Common myeloid progenitor, CD34-positive (primary cell): Measurements from ENCODE around the gene EFNA2. TPM values are rescaled to one million over a fixed set of nuclear protein-coding genes. Genes with fewer than 3 reads are reported as not detected.
A peak's percentile ranks its signal among the peaks of the same experiment; 100 is the strongest.

Source experiments
- CTCF ChIA-PET: fragments of 350-600 bp; sonication (Branson Sonifier 250); formaldehyde crosslinking; loops from one replicate; lab custom pipeline; 2021; ENCODE audit warnings: antibody characterized with exemption; lab: Charles Lee
- POLR2A ChIA-PET: fragments of 350-600 bp; sonication (Branson Sonifier 250); formaldehyde crosslinking; loops from one replicate; lab custom pipeline; 2021; ENCODE audit warnings: antibody characterized with exemption; lab: Charles Lee
- DNase-seq, 3 donors: peaks; one replicate each; pipeline versions ENCODE4 v3.0.0 to v3.0.0-alpha.2; 2013
- H3K27ac ChIP-seq, 2 experiments: 1 replicate in 1 of 2; 2 replicates in 1 of 2; pipeline ENCODE4 v1.7.0; 2013; ENCODE audit warnings: inconsistent platforms in 2 of 2, low read length in 2 of 2, mild to moderate bottlenecking in 2 of 2, low read depth in 1 of 2, moderate library complexity in 1 of 2; ENCODE audit not compliant: severe bottlenecking in 2 of 2, insufficient read depth in 1 of 2, poor library complexity in 1 of 2
- H3K27me3 ChIP-seq, 5 experiments: replicated peaks in 2 of 5; 1 replicate in 3 of 5; 2 replicates in 2 of 5; pipeline versions ENCODE4 v1.6.1 to v1.7.0; 2013; ENCODE audit warnings: low read length in 4 of 5, mild to moderate bottlenecking in 2 of 5, moderate library complexity in 2 of 5, inconsistent platforms in 1 of 5; ENCODE audit not compliant: insufficient read depth in 5 of 5, control insufficient read depth in 4 of 5
- H3K36me3 ChIP-seq, 4 experiments: 1 replicate in 2 of 4; 2 replicates in 2 of 4; pipeline versions ENCODE4 v1.6.1 to v1.7.0; 2013; ENCODE audit warnings: low read length in 3 of 4, control low read depth in 1 of 4, mild to moderate bottlenecking in 1 of 4; ENCODE audit not compliant: control insufficient read depth in 4 of 4, insufficient read depth in 4 of 4
- H3K4me1 ChIP-seq, 4 experiments: 1 replicate in 3 of 4; 2 replicates in 1 of 4; pipeline versions ENCODE4 v1.6.1 to v1.7.1; 2013; ENCODE audit warnings: low read length in 3 of 4, mild to moderate bottlenecking in 3 of 4, control low read depth in 1 of 4, inconsistent platforms in 1 of 4, moderate library complexity in 1 of 4; ENCODE audit not compliant: control insufficient read depth in 4 of 4, insufficient read depth in 4 of 4; ENCODE audit errors: control extremely low read depth in 1 of 4
- H3K4me3 ChIP-seq, 7 experiments: 1 replicate in 4 of 7; 2 replicates in 3 of 7; pipeline versions ENCODE4 v1.5.1 to v1.7.0; 2013; ENCODE audit warnings: mild to moderate bottlenecking in 7 of 7, low read length in 6 of 7, moderate library complexity in 6 of 7, inconsistent platforms in 2 of 7, low read depth in 2 of 7, control low read depth in 1 of 7; ENCODE audit not compliant: insufficient read depth in 4 of 7, control insufficient read depth in 1 of 7; ENCODE audit errors: extremely low read depth in 1 of 7
- H3K9me3 ChIP-seq, 5 experiments: 1 replicate in 4 of 5; 2 replicates in 1 of 5; pipeline versions ENCODE4 v1.6.1 to v1.7.1; 2013; ENCODE audit warnings: low read length in 4 of 5, mild to moderate bottlenecking in 2 of 5, inconsistent platforms in 1 of 5, low read depth in 1 of 5, moderate library complexity in 1 of 5; ENCODE audit not compliant: control insufficient read depth in 4 of 5, insufficient read depth in 2 of 5; ENCODE audit errors: control extremely low read depth in 1 of 5
- WGBS: methylation state at CpG from one replicate; pipeline ENCODE4 v1.1.5; 2013; ENCODE audit not compliant: insufficient coverage; 5-methylcytosine and 5-hydroxymethylcytosine counted together
- polyA plus RNA-seq: library from polyadenylated mRNA; unstranded; fragments of 120-200 nt; gene quantifications from one replicate; pipeline ENCODE4 v1.2.1, GENCODE V29; 2013

The EFNA2 gene
- not detected for polyA plus RNA-seq

GRCh38 chr19:1285737-1286360 lies at the start of gene EFNA2:
Gene EFNA2, plus strand, starts transcription at chr19:1285873. Its CDS starts 296 bp downstream, at chr19:1286169.
- POLR2A ChIA-PET = no interaction called here
- DNase-seq = no peak
- H3K36me3 ChIP-seq = no peaks in the 10 kb centered on the region
- under 1% methylated on average over 54 of the region's 113 CpGs for WGBS
- H3K4me1 ChIP-seq = peaks cover 0 to 10% (median 7%) of the 10 kb centered on the region in 4 experiments
- H3K27me3 ChIP-seq = peaks cover 0 to 77% (median 31%) of the 10 kb centered on the region in 5 experiments
- peak within 1 kb of the TSS in 3 of 7 experiments; percentile 19 to 33 (median 20) for H3K4me3 ChIP-seq
- H3K27ac ChIP-seq = no peak within 1 kb of the TSS
- H3K9me3 ChIP-seq = no peaks in the 10 kb centered on the region
- CTCF ChIA-PET = interaction anchor here (1.2 kb wide), 1 partner anchor 30 kb away, joined by 3 read pairs; no protein-coding TSS in a partner anchor

GRCh38 chr19:1236576-1236975 lies 49.1 kb upstream of the EFNA2 start:
- no peaks in the 10 kb centered on the region for H3K9me3 ChIP-seq
- peaks cover 0 to 48% (median 40%) of the 10 kb centered on the region in 4 experiments for H3K4me1 ChIP-seq
- DNase-seq = no peak
- no peaks in the 10 kb centered on the region for H3K36me3 ChIP-seq
- POLR2A ChIA-PET = no interaction called here
- peak overlapping the region in 4 of 7 experiments; percentile 50 to 70 (median 62) for H3K4me3 ChIP-seq
- CTCF ChIA-PET = no interaction called here
- 38% methylated on average over 11 of the region's 42 CpGs for WGBS
- H3K27me3 ChIP-seq = peaks cover 0 to 34% (median 2%) of the 10 kb centered on the region in 5 experiments
- H3K27ac ChIP-seq = no peak overlapping the region

GRCh38 chr19:1237027-1237659 lies 48.5 kb upstream of the EFNA2 start:
- no peak for DNase-seq
- Histone ChIP-seq H3K9me3 (no peaks in the 10 kb centered on the region), H3K4me1 (peaks cover 0 to 47% (median 43%) of the 10 kb centered on the region in 4 experiments), H3K27ac (no peak overlapping the region), H3K4me3 (peak overlapping the region; percentile 4 to 70 (median 61)), H3K36me3 (no peaks in the 10 kb centered on the region), H3K27me3 (peaks cover 0 to 34% (median 2%) of the 10 kb centered on the region in 5 experiments)
- CTCF ChIA-PET = no interaction called here
- POLR2A ChIA-PET = no interaction called here
- under 1% methylated on average over 55 of the region's 60 CpGs for WGBS

GRCh38 chr19:1237754-1238368 lies 47.8 kb upstream of the EFNA2 start, which contains the start of gene CBARP:
Gene CBARP, minus strand, starts transcription at chr19:1238005. Its CDS starts 1,905 bp downstream, at chr19:1236100.
- Histone ChIP-seq H3K36me3 (no peaks in the 10 kb centered on the region), H3K9me3 (no peaks in the 10 kb centered on the region), H3K4me1 (peaks cover 0 to 48% (median 46%) of the 10 kb centered on the region in 4 experiments), H3K27ac (no peak within 1 kb of the TSS), H3K27me3 (peaks cover 0 to 34% (median 2%) of the 10 kb centered on the region in 5 experiments), H3K4me3 (peak within 1 kb of the TSS; percentile 4 to 70 (median 61))
- WGBS = under 1% methylated on average over 53 of the region's 87 CpGs
- DNase-seq = no peak
- POLR2A ChIA-PET = interaction anchor here (1.1 kb wide), 1 partner anchor 125 kb away, joined by 3 read pairs; no protein-coding TSS in a partner anchor
- CTCF ChIA-PET = interaction anchor here (0.6 to 2.1 kb wide), 4 partner anchors 16 to 177 kb away, joined by 3 to 10 read pairs (median 6); no protein-coding TSS in a partner anchor

- POLR2A ChIA-PET = interaction anchor here (1.1 kb wide), 1 partner anchor 125 kb away, joined by 3 read pairs; no protein-coding TSS in a partner anchor
- peaks cover 0 to 53% (median 49%) of the 10 kb centered on the region in 4 experiments for H3K4me1 ChIP-seq
- CTCF ChIA-PET = interaction anchor here (0.6 to 3.1 kb wide), 7 partner anchors 11 to 177 kb away, joined by 3 to 11 read pairs (median 5); no protein-coding TSS in a partner anchor
- H3K36me3 ChIP-seq = peaks cover 0 to 2% (median 0%) of the 10 kb centered on the region in 4 experiments
- DNase-seq = no peak
- H3K9me3 ChIP-seq = no peaks in the 10 kb centered on the region
- H3K27ac ChIP-seq = no peak overlapping the region
- peaks cover 0 to 34% (median 2%) of the 10 kb centered on the region in 5 experiments for H3K27me3 ChIP-seq
- WGBS = 68% methylated on average over 30 of the region's 34 CpGs
- H3K4me3 ChIP-seq = peak overlapping the region in 6 of 7 experiments; percentile 1 to 70 (median 56)
These were observed 47.0 kb upstream of the EFNA2 start for GRCh38 chr19:1238369-1239303.

GRCh38 chr19:1239420-1239795 lies 46.3 kb upstream of the EFNA2 start:
- Histone ChIP-seq H3K36me3 (peaks cover 0 to 8% (median 0%) of the 10 kb centered on the region in 4 experiments), H3K27ac (no peak overlapping the region), H3K4me1 (peaks cover 0 to 60% (median 54%) of the 10 kb centered on the region in 4 experiments), H3K27me3 (peaks cover 0 to 34% (median 2%) of the 10 kb centered on the region in 5 experiments), H3K9me3 (no peaks in the 10 kb centered on the region), H3K4me3 (peak overlapping the region in 1 of 7 experiments; percentile 79)
- CTCF ChIA-PET = interaction anchor here (1.0 to 3.1 kb wide), 4 partner anchors 12 to 126 kb away, joined by 3 to 11 read pairs (median 8); no protein-coding TSS in a partner anchor
- no peak for DNase-seq
- POLR2A ChIA-PET = no interaction called here
- 74% methylated on average over 11 of the region's 11 CpGs for WGBS
